ENCODE measurements around the gene TUBGCP2. TPM values are rescaled to one million over a fixed set of nuclear protein-coding genes. Genes with fewer than 3 reads are reported as not detected.

Gene TUBGCP2
- total RNA-seq, 4 donors from 2014 or later: 35.8 to 47.3 (median 38.8) TPM

GRCh38 chr10:133312769-133313145 lies 4.1 kb upstream of the TUBGCP2 start:
- H3K4me3 ChIP-seq: no peak overlapping the region
- H3K9me3 ChIP-seq: no peaks in the 10 kb centered on the region
- no peak overlapping the region for H3K27ac ChIP-seq
- ATAC-seq: no peak
- peaks cover 0 to 41% of the 10 kb centered on the region in 2 donors for H3K36me3 ChIP-seq
- peaks cover 0 to 17% (median 5%) of the 10 kb centered on the region in 3 donors for H3K4me1 ChIP-seq
- no peak for TF ChIP-seq CTCF (IDR thresholded peaks at IDR 0.05)
- no peak for TF ChIP-seq POLR2A (IDR thresholded peaks at IDR 0.05)
- TF ChIP-seq EP300 (IDR thresholded peaks at IDR 0.05): no peak
- no peak for TF ChIP-seq POLR2AphosphoS5 (IDR thresholded peaks at IDR 0.05)
- no peaks in the 10 kb centered on the region for H3K27me3 ChIP-seq
- 85 to 94% methylated on average over 2 to 9 of the region's 9 CpGs for WGBS, 2 donors (ENCODE audit: low coverage in 1 of 2)

GRCh38 chr10:133312016-133312768 lies 3.5 kb upstream of the TUBGCP2 start:
- WGBS, 2 donors (ENCODE audit: low coverage in 1 of 2): 91 to 94% methylated on average over 9 to 15 of the region's 23 CpGs
- no peak overlapping the region for H3K4me3 ChIP-seq
- H3K27ac ChIP-seq: no peak overlapping the region
- peaks cover 0 to 23% (median 11%) of the 10 kb centered on the region in 3 donors for H3K4me1 ChIP-seq
- no peak for ATAC-seq
- H3K27me3 ChIP-seq: no peaks in the 10 kb centered on the region
- TF ChIP-seq POLR2A (IDR thresholded peaks at IDR 0.05): no peak
- no peak for TF ChIP-seq CTCF (IDR thresholded peaks at IDR 0.05)
- no peak for TF ChIP-seq POLR2AphosphoS5 (IDR thresholded peaks at IDR 0.05)
- TF ChIP-seq EP300 (IDR thresholded peaks at IDR 0.05): no peak
- peaks cover 0 to 41% of the 10 kb centered on the region in 2 donors for H3K36me3 ChIP-seq
- H3K9me3 ChIP-seq: no peaks in the 10 kb centered on the region

GRCh38 chr10:133311570-133311969 lies 2.9 kb upstream of the TUBGCP2 start:
- Histone ChIP-seq H3K27me3 (no peaks in the 10 kb centered on the region), H3K36me3 (peaks cover 0 to 41% of the 10 kb centered on the region in 2 donors), H3K27ac (no peak overlapping the region), H3K4me3 (no peak overlapping the region), H3K9me3 (no peaks in the 10 kb centered on the region), H3K4me1 (peaks cover 0 to 29% (median 15%) of the 10 kb centered on the region in 3 donors)
- 60 to 84% methylated on average over 3 to 8 of the region's 10 CpGs for WGBS, 2 donors (ENCODE audit: low coverage in 1 of 2)
- no peak for TF ChIP-seq EP300 (IDR thresholded peaks at IDR 0.05)
- no peak for TF ChIP-seq POLR2A (IDR thresholded peaks at IDR 0.05)
- TF ChIP-seq CTCF (IDR thresholded peaks at IDR 0.05): no peak
- TF ChIP-seq POLR2AphosphoS5 (IDR thresholded peaks at IDR 0.05): no peak
- ATAC-seq: no peak

GRCh38 chr10:133310789-133311188 lies 2.1 kb upstream of the TUBGCP2 start:
- TF ChIP-seq CTCF (IDR thresholded peaks at IDR 0.05): no peak
- no peaks in the 10 kb centered on the region for H3K9me3 ChIP-seq
- no peaks in the 10 kb centered on the region for H3K27me3 ChIP-seq
- peaks cover 0 to 41% of the 10 kb centered on the region in 2 donors for H3K36me3 ChIP-seq
- no peak overlapping the region for H3K4me3 ChIP-seq
- H3K27ac ChIP-seq: no peak overlapping the region
- no peak for ATAC-seq
- H3K4me1 ChIP-seq: peaks cover 0 to 37% (median 20%) of the 10 kb centered on the region in 3 donors
- 86% methylated on average over 7 to 8 of the region's 8 CpGs for WGBS, 2 donors (ENCODE audit: low coverage in 1 of 2)

- peaks cover 0 to 41% of the 10 kb centered on the region in 2 donors for H3K36me3 ChIP-seq
- no peaks in the 10 kb centered on the region for H3K27me3 ChIP-seq
- no peak overlapping the region for H3K27ac ChIP-seq
- peaks cover 0 to 41% (median 24%) of the 10 kb centered on the region in 3 donors for H3K4me1 ChIP-seq
- H3K4me3 ChIP-seq: no peak overlapping the region
- TF ChIP-seq CTCF (IDR thresholded peaks at IDR 0.05): no peak
- no peak for TF ChIP-seq EP300 (IDR thresholded peaks at IDR 0.05)
- TF ChIP-seq POLR2AphosphoS5 (IDR thresholded peaks at IDR 0.05): no peak
- TF ChIP-seq POLR2A (IDR thresholded peaks at IDR 0.05): no peak
- ATAC-seq: no peak
- no peaks in the 10 kb centered on the region for H3K9me3 ChIP-seq
- WGBS, 2 donors (ENCODE audit: low coverage in 1 of 2): 92 to 95% methylated on average over 7 to 14 of the region's 16 CpGs
Observed at GRCh38 chr10:133310399-133310755, 1.7 kb upstream of the TUBGCP2 start.
